CD14-positive monocyte (primary cell): ENCODE measurements around the gene RHBDL1. TPM values are rescaled to one million over a fixed set of nuclear protein-coding genes. Genes with fewer than 3 reads are reported as not detected.
A peak's percentile ranks its signal among the peaks of the same experiment; 100 is the strongest.

Experiments
- DNase-seq, 3 donors: peaks; one replicate each; pipeline ENCODE4 v3.0.0-alpha.2; 2011 to 2022
- H2AFZ ChIP-seq: 2 replicates; pipeline ENCODE4 v1.6.0; 2012; ENCODE audit warnings: mild to moderate bottlenecking, low read depth, low read length, inconsistent platforms; ENCODE audit not compliant: insufficient read depth, poor library complexity, severe bottlenecking
- H3K27ac ChIP-seq, 2 donors: 1 replicate in 1 of 2; 2 replicates in 1 of 2; pipeline ENCODE4 v1.5.1; 2012 to 2013; ENCODE audit warnings: low read length in 2 of 2, control low read depth in 1 of 2, inconsistent platforms in 1 of 2, low read depth in 1 of 2, mild to moderate bottlenecking in 1 of 2
- H3K27me3 ChIP-seq, 2 donors: one replicate each; pipeline versions ENCODE4 v1.6.0 to v1.6.1; 2011 to 2013; ENCODE audit warnings: low read length in 2 of 2; ENCODE audit not compliant: control insufficient read depth in 2 of 2, insufficient read depth in 2 of 2
- H3K36me3 ChIP-seq, 2 donors: replicated peaks in 1 of 2; 1 replicate in 1 of 2; 2 replicates in 1 of 2; pipeline versions ENCODE4 v1.5.1 to v1.6.1; 2012 to 2013; ENCODE audit warnings: low read length in 2 of 2, control low read depth in 1 of 2, inconsistent platforms in 1 of 2, mild to moderate bottlenecking in 1 of 2; ENCODE audit not compliant: insufficient read depth in 2 of 2, control insufficient read depth in 1 of 2
- H3K4me1 ChIP-seq, 2 donors: 1 replicate in 1 of 2; 2 replicates in 1 of 2; pipeline versions ENCODE4 v1.5.1 to v1.6.1; 2012 to 2013; ENCODE audit warnings: low read length in 2 of 2, control low read depth in 1 of 2, inconsistent platforms in 1 of 2, mild to moderate bottlenecking in 1 of 2, moderate library complexity in 1 of 2; ENCODE audit not compliant: insufficient read depth in 2 of 2, control insufficient read depth in 1 of 2
- H3K4me2 ChIP-seq: replicated peaks from 2 replicates; pipeline ENCODE3; 2012; ENCODE audit warnings: low read length, moderate library complexity, mild to moderate bottlenecking; ENCODE audit not compliant: poor library complexity, severe bottlenecking; ENCODE audit errors: extremely low read depth
- H3K4me3 ChIP-seq, 3 experiments: fragments of 200-600 bp in 1 of 3; sonication (generic) in 1 of 3; replicated peaks in 1 of 3; 1 replicate in 2 of 3; 2 replicates in 1 of 3; pipeline ENCODE4 v1.5.1; 2011 to 2013; ENCODE audit warnings: low read length in 3 of 3, mild to moderate bottlenecking in 3 of 3, control low read depth in 2 of 3, low read depth in 2 of 3, inconsistent platforms in 1 of 3, moderate library complexity in 1 of 3
- H3K79me2 ChIP-seq: 2 replicates; pipeline ENCODE4 v1.6.0; 2012; ENCODE audit warnings: mild to moderate bottlenecking, control low read depth, inconsistent platforms, low read length, moderate library complexity; ENCODE audit not compliant: insufficient read depth
- H3K9ac ChIP-seq: 2 replicates; pipeline ENCODE4 v1.6.0; 2017; ENCODE audit warnings: low read length, mild to moderate bottlenecking; ENCODE audit not compliant: insufficient read depth, poor library complexity, severe bottlenecking
- H3K9me3 ChIP-seq, 2 donors: replicated peaks in 1 of 2; 1 replicate in 1 of 2; 2 replicates in 1 of 2; pipeline versions ENCODE4 v1.5.1 to v1.6.1; 2012 to 2013; ENCODE audit warnings: low read length in 2 of 2, control low read depth in 1 of 2; ENCODE audit not compliant: control insufficient read depth in 1 of 2, insufficient read depth in 1 of 2
- H4K20me1 ChIP-seq: 2 replicates; pipeline ENCODE4 v1.6.0; 2012; ENCODE audit warnings: mild to moderate bottlenecking, low read length, control low read depth, moderate library complexity; ENCODE audit not compliant: insufficient read depth
- H3K27ac Mint-ChIP-seq, 7 donors: one replicate each; pipeline ENCODE4 v1.8.0; 2020; ENCODE audit warnings: mild to moderate bottlenecking in 7 of 7, mixed read lengths in 7 of 7, moderate library complexity in 6 of 7, inconsistent platforms in 2 of 7
- H3K27me3 Mint-ChIP-seq, 3 donors: one replicate each; pipeline ENCODE4 v1.8.0; 2021 to 2022; ENCODE audit warnings: low read depth in 3 of 3, mild to moderate bottlenecking in 3 of 3, mixed read lengths in 3 of 3, moderate library complexity in 3 of 3, inconsistent platforms in 1 of 3
- H3K36me3 Mint-ChIP-seq, 2 donors: one replicate each; pipeline ENCODE4 v1.8.0; 2020; ENCODE audit warnings: mixed read lengths in 2 of 2, inconsistent platforms in 1 of 2, mild to moderate bottlenecking in 1 of 2
- H3K4me1 Mint-ChIP-seq: one replicate; pipeline ENCODE4 v1.8.0; 2020; ENCODE audit warnings: mild to moderate bottlenecking, mixed read lengths
- H3K4me3 Mint-ChIP-seq, 2 donors: one replicate each; pipeline ENCODE4 v1.8.0; 2020; ENCODE audit warnings: mild to moderate bottlenecking in 2 of 2, mixed read lengths in 2 of 2, moderate library complexity in 1 of 2
- H3K9me3 Mint-ChIP-seq, 7 donors: one replicate each; pipeline ENCODE4 v1.8.0; 2020 to 2022; ENCODE audit warnings: mixed read lengths in 7 of 7, mild to moderate bottlenecking in 6 of 7, moderate library complexity in 6 of 7, inconsistent platforms in 2 of 7
- CTCF ChIP-seq: fragments of 200-600 bp; IDR thresholded peaks from one replicate; pipeline ENCODE4 v1.8.0; 2022; ENCODE audit warnings: antibody characterized with exemption, mild to moderate bottlenecking
- WGBS: methylation state at CpG from one replicate; pipeline ENCODE4 v1.1.5; 2013; ENCODE audit warnings: missing lambda C conversion rate; ENCODE audit not compliant: insufficient coverage; 5-methylcytosine and 5-hydroxymethylcytosine counted together
- intact Hi-C, 2 donors: fragments of 100-400 bp; cut with micrococcal nuclease; formaldehyde crosslinking; loops; one replicate each; pipeline versions ENCODE4 v1.15.0 to v1.15.1; 2023
- polyA plus RNA-seq, 3 donors: library from polyadenylated mRNA; depleted of rRNA in 1 of 3; unstranded in 2 of 3; stranded (reverse) in 1 of 3; fragments of 300-500 nt in 2 of 3; fragments of >200 nt in 1 of 3; fragmentation: Illumina TruSeq in 2 of 3; gene quantifications; 1 replicate in 2 of 3; 2 replicates in 1 of 3; pipeline ENCODE4 v1.2.3, GENCODE V29; 2012 to 2021

Gene RHBDL1
- polyA plus RNA-seq, 3 donors: 1.3 TPM; not detected in 2

GRCh38 chr16:677316-678190, 2.1 kb downstream of the RHBDL1 start:
- H3K36me3 ChIP-seq: peaks cover 23 to 30% of the 10 kb centered on the region in 2 donors
- H3K9me3 ChIP-seq: no peaks in the 10 kb centered on the region
- H3K27ac ChIP-seq: no peak overlapping the region
- Mint-ChIP-seq H3K27ac (no peak overlapping the region), H3K9me3 (peaks cover 0 to 5% (median 0%) of the 10 kb centered on the region in 7 donors), H3K4me3 (peak overlapping the region in 1 of 2 donors; percentile 30), H3K4me1 (peaks cover 24% of the 10 kb centered on the region), H3K27me3 (peaks cover 21 to 38% (median 23%) of the 10 kb centered on the region in 3 donors), H3K36me3 (peaks cover 21 to 32% of the 10 kb centered on the region in 2 donors)
- H3K9ac ChIP-seq: no peak overlapping the region
- peaks cover 3 to 30% of the 10 kb centered on the region in 2 donors for H3K27me3 ChIP-seq
- intact Hi-C loops: loop anchor here in 1 of 2 donors (2.0 kb wide), 1 partner anchor 15 kb away; no protein-coding TSS in a partner anchor
- DNase-seq: no peak
- no peak overlapping the region for H3K4me2 ChIP-seq
- H2AFZ ChIP-seq: no peak overlapping the region
- 78% methylated on average over 36 of the region's 57 CpGs for WGBS
- TF ChIP-seq CTCF: no peak
- H4K20me1 ChIP-seq: peaks cover 47% of the 10 kb centered on the region
- peaks cover 22% of the 10 kb centered on the region for H3K79me2 ChIP-seq
- peaks cover 27 to 43% of the 10 kb centered on the region in 2 donors for H3K4me1 ChIP-seq
- H3K4me3 ChIP-seq: no peak overlapping the region

GRCh38 chr16:678209-678857, 2.9 kb downstream of the RHBDL1 start:
- Mint-ChIP-seq H3K9me3 (peaks cover 0 to 5% (median 0%) of the 10 kb centered on the region in 7 donors), H3K36me3 (peaks cover 18 to 30% of the 10 kb centered on the region in 2 donors), H3K4me1 (peaks cover 29% of the 10 kb centered on the region), H3K27ac (no peak overlapping the region), H3K27me3 (peaks cover 21 to 38% (median 23%) of the 10 kb centered on the region in 3 donors), H3K4me3 (no peak overlapping the region)
- Histone ChIP-seq H3K4me1 (peaks cover 33 to 50% of the 10 kb centered on the region in 2 donors), H3K36me3 (peaks cover 16 to 29% of the 10 kb centered on the region in 2 donors), H3K9ac (no peak overlapping the region), H4K20me1 (peaks cover 47% of the 10 kb centered on the region), H2AFZ (no peak overlapping the region), H3K27ac (no peak overlapping the region), H3K9me3 (no peaks in the 10 kb centered on the region), H3K4me3 (no peak overlapping the region), H3K79me2 (peaks cover 29% of the 10 kb centered on the region), H3K4me2 (no peak overlapping the region), H3K27me3 (peaks cover 3 to 30% of the 10 kb centered on the region in 2 donors)
- no peak for TF ChIP-seq CTCF
- no peak for DNase-seq
- intact Hi-C loops: loop anchor here in 1 of 2 donors (2.0 kb wide), 1 partner anchor 16 kb away; no protein-coding TSS in a partner anchor
- 88% methylated on average over 13 of the region's 21 CpGs for WGBS
